Measurements from ENCODE around the gene MAGI1.

GRCh38 chr3:65901226-65901625, 137.5 kb downstream of the MAGI1 start:
- TF ChIP-seq, protein P1, sequence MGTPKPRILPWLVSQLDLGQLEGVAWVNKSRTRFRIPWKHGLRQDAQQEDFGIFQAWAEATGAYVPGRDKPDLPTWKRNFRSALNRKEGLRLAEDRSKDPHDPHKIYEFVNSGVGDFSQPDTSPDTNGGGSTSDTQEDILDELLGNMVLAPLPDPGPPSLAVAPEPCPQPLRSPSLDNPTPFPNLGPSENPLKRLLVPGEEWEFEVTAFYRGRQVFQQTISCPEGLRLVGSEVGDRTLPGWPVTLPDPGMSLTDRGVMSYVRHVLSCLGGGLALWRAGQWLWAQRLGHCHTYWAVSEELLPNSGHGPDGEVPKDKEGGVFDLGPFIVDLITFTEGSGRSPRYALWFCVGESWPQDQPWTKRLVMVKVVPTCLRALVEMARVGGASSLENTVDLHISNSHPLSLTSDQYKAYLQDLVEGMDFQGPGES (IDR thresholded peaks at IDR 0.05; ENCODE audit: low read depth, low read length): no peak
- TF ChIP-seq YY1 (IDR thresholded peaks at IDR 0.05; ENCODE audit: low read depth) (no peak), POLR2AphosphoS5 (IDR thresholded peaks at IDR 0.05; ENCODE audit: low read depth, low read length) (no peak), EP300 (IDR thresholded peaks at IDR 0.05; ENCODE audit: borderline replicate concordance in 1 of 2, low read depth in 1 of 2, low read length in 1 of 2) (no peak), ZBTB33 (IDR thresholded peaks at IDR 0.05; ENCODE audit: borderline replicate concordance, low read depth) (no peak), GABPA (IDR thresholded peaks at IDR 0.05; ENCODE audit: low read depth) (no peak), MXI1 (IDR thresholded peaks at IDR 0.05; ENCODE audit: low read depth, low read length) (no peak), RAD21 (IDR thresholded peaks at IDR 0.05; ENCODE audit: low read length) (no peak), GATA2 (CRISPR knock-in tag; IDR thresholded peaks at IDR 0.05) (no peak), RFX5 (IDR thresholded peaks at IDR 0.05; ENCODE audit: low read length) (no peak), RCOR1 (IDR thresholded peaks at IDR 0.05; ENCODE audit: low read length) (no peak), NRF1 (IDR thresholded peaks at IDR 0.05; ENCODE audit: low read depth, low read length) (no peak), NFIC (IDR thresholded peaks at IDR 0.05; ENCODE audit: borderline replicate concordance) (no peak)
- TF ChIP-seq, protein P2, sequence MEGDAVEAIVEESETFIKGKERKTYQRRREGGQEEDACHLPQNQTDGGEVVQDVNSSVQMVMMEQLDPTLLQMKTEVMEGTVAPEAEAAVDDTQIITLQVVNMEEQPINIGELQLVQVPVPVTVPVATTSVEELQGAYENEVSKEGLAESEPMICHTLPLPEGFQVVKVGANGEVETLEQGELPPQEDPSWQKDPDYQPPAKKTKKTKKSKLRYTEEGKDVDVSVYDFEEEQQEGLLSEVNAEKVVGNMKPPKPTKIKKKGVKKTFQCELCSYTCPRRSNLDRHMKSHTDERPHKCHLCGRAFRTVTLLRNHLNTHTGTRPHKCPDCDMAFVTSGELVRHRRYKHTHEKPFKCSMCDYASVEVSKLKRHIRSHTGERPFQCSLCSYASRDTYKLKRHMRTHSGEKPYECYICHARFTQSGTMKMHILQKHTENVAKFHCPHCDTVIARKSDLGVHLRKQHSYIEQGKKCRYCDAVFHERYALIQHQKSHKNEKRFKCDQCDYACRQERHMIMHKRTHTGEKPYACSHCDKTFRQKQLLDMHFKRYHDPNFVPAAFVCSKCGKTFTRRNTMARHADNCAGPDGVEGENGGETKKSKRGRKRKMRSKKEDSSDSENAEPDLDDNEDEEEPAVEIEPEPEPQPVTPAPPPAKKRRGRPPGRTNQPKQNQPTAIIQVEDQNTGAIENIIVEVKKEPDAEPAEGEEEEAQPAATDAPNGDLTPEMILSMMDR (IDR thresholded peaks at IDR 0.05): no peak

Data from SK-N-SH (cell line).